Osteoblast (primary cell): Measurements from ENCODE around the gene CDR2. TPM values are rescaled to one million over a fixed set of nuclear protein-coding genes. Genes with fewer than 3 reads are reported as not detected.
A peak's percentile ranks its signal among the peaks of the same experiment; 100 is the strongest.

ENCODE experiments used
- DNase-seq: peaks from one replicate; pipeline ENCODE4 v3.0.0; 2011; ENCODE audit warnings: low spot score, mixed read lengths; ENCODE audit not compliant: insufficient read length; ENCODE audit errors: missing footprints
- H2AFZ ChIP-seq: 2 replicates; pipeline ENCODE4 v1.6.0; 2011; ENCODE audit warnings: mild to moderate bottlenecking, low read length
- H3K27ac ChIP-seq: 2 replicates; pipeline ENCODE4 v1.5.1; 2011; ENCODE audit warnings: mild to moderate bottlenecking, low read depth, low read length, moderate library complexity
- H3K27me3 ChIP-seq: 2 replicates; pipeline ENCODE4 v1.6.0; 2012; ENCODE audit warnings: mild to moderate bottlenecking, control low read depth, inconsistent platforms, low read length, moderate library complexity; ENCODE audit not compliant: insufficient read depth
- H3K36me3 ChIP-seq: 2 replicates; pipeline ENCODE4 v1.5.1; 2011; ENCODE audit warnings: mild to moderate bottlenecking, low read length, control low read depth, moderate library complexity; ENCODE audit not compliant: insufficient read depth
- H3K4me1 ChIP-seq: 2 replicates; pipeline ENCODE4 v1.5.1; 2011; ENCODE audit warnings: mild to moderate bottlenecking, low read length, control low read depth, moderate library complexity; ENCODE audit not compliant: insufficient read depth
- H3K4me2 ChIP-seq: 2 replicates; pipeline ENCODE4 v1.6.0; 2011; ENCODE audit warnings: mild to moderate bottlenecking, low read length; ENCODE audit not compliant: insufficient read depth
- H3K4me3 ChIP-seq: fragments of 200-600 bp; sonication (generic); 3 replicates; pipeline ENCODE4 v1.5.1; 2012; ENCODE audit warnings: mild to moderate bottlenecking, low read length, inconsistent platforms; ENCODE audit not compliant: insufficient read depth
- H3K79me2 ChIP-seq: 2 replicates; pipeline ENCODE4 v1.6.0; 2012; ENCODE audit warnings: mild to moderate bottlenecking, low read length, control low read depth, inconsistent platforms; ENCODE audit not compliant: insufficient read depth
- H3K9me3 ChIP-seq: 2 replicates; pipeline ENCODE4 v1.5.1; 2011; ENCODE audit warnings: low read depth, low read length, control low read depth
- H4K20me1 ChIP-seq: 2 replicates; pipeline ENCODE4 v1.6.0; 2012; ENCODE audit warnings: mild to moderate bottlenecking, low read length, control low read depth; ENCODE audit not compliant: insufficient read depth
- CTCF ChIP-seq: IDR thresholded peaks from 2 replicates; pipeline ENCODE4 v1.5.1; 2011; ENCODE audit warnings: mild to moderate bottlenecking, low read depth, low read length, moderate library complexity; ENCODE audit errors: extremely low read depth
- total RNA-seq: library from RNA; depleted of rRNA; stranded (reverse); fragments of >200 nt; gene quantifications from 2 replicates; pipeline ENCODE4 v1.2.3, GENCODE V29; 2012

CDR2 gene
- total RNA-seq, 1 donor: 52.5 TPM

GRCh38 chr16:22321340-22322001 lies 52.9 kb downstream of the CDR2 start:
- Histone ChIP-seq H3K4me3 (no peak overlapping the region), H3K36me3 (peaks cover 54% of the 10 kb centered on the region), H3K9me3 (no peaks in the 10 kb centered on the region), H3K4me1 (no peaks in the 10 kb centered on the region), H3K79me2 (peaks cover 8% of the 10 kb centered on the region), H2AFZ (no peak overlapping the region), H3K27ac (peak overlapping the region; percentile 35), H4K20me1 (peaks cover 17% of the 10 kb centered on the region), H3K4me2 (no peak overlapping the region), H3K27me3 (no peaks in the 10 kb centered on the region)
- peak; percentile 90 for TF ChIP-seq CTCF
- peak; percentile 96 for DNase-seq

GRCh38 chr16:22320572-22321339 lies 53.7 kb downstream of the CDR2 start:
- peak; percentile 25 for DNase-seq
- H3K4me1 ChIP-seq: no peaks in the 10 kb centered on the region
- peaks cover 17% of the 10 kb centered on the region for H4K20me1 ChIP-seq
- H2AFZ ChIP-seq: no peak overlapping the region
- H3K79me2 ChIP-seq: peaks cover 8% of the 10 kb centered on the region
- H3K4me3 ChIP-seq: no peak overlapping the region
- no peak for TF ChIP-seq CTCF
- H3K27me3 ChIP-seq: no peaks in the 10 kb centered on the region
- no peak overlapping the region for H3K27ac ChIP-seq
- H3K36me3 ChIP-seq: peaks cover 59% of the 10 kb centered on the region
- H3K9me3 ChIP-seq: no peaks in the 10 kb centered on the region
- no peak overlapping the region for H3K4me2 ChIP-seq

- H3K36me3 ChIP-seq: peaks cover 59% of the 10 kb centered on the region
Observed at GRCh38 chr16:22318690-22319358, 55.6 kb downstream of the CDR2 start.

More at GRCh38 chr16:22318690-22319358, 55.6 kb downstream of the CDR2 start:
- no peak overlapping the region for H3K4me3 ChIP-seq
- H3K9me3 ChIP-seq: no peaks in the 10 kb centered on the region
- H3K27me3 ChIP-seq: no peaks in the 10 kb centered on the region
- TF ChIP-seq CTCF: peak; percentile 70
- peaks cover 8% of the 10 kb centered on the region for H3K79me2 ChIP-seq
- H3K4me1 ChIP-seq: no peaks in the 10 kb centered on the region
- no peak overlapping the region for H3K4me2 ChIP-seq
- H4K20me1 ChIP-seq: peaks cover 17% of the 10 kb centered on the region
- H2AFZ ChIP-seq: no peak overlapping the region
- H3K27ac ChIP-seq: no peak overlapping the region
- peak; percentile 85 for DNase-seq
